SJCRH30 (cell line): ENCODE measurements around the gene COG6. TPM values are rescaled to one million over a fixed set of nuclear protein-coding genes. Genes with fewer than 3 reads are reported as not detected.

Experiments used
- DNase-seq, 2 experiments: peaks; one replicate each; pipeline ENCODE4 v3.0.0-alpha.2; 2015 to 2020
- H3K27ac ChIP-seq: fragments of 250-450 bp; sonication (Bioruptor Pico); 2 replicates; pipeline ENCODE4 v1.5.1; 2020; ENCODE audit warnings: mild to moderate bottlenecking, moderate library complexity
- H3K27me3 ChIP-seq: fragments of 250-450 bp; sonication (Bioruptor Pico); 2 replicates; pipeline ENCODE4 v1.5.1; 2020; ENCODE audit warnings: mild to moderate bottlenecking, moderate library complexity
- H3K36me3 ChIP-seq: fragments of 250-450 bp; sonication (Bioruptor Pico); 2 replicates; pipeline ENCODE4 v1.5.1; 2020; ENCODE audit warnings: mild to moderate bottlenecking, moderate library complexity
- H3K4me1 ChIP-seq: fragments of 250-450 bp; sonication (Bioruptor Pico); 2 replicates; pipeline ENCODE4 v1.5.1; 2020; ENCODE audit warnings: mild to moderate bottlenecking, moderate library complexity
- H3K4me3 ChIP-seq: fragments of 250-450 bp; sonication (Bioruptor Pico); 2 replicates; pipeline ENCODE4 v1.5.1; 2020; ENCODE audit warnings: mild to moderate bottlenecking, moderate library complexity
- H3K9me3 ChIP-seq: fragments of 250-450 bp; sonication (Bioruptor Pico); replicated peaks from 2 replicates; pipeline ENCODE4 v1.5.1; 2020; ENCODE audit warnings: mild to moderate bottlenecking, moderate library complexity
- total RNA-seq: library from RNA; depleted of rRNA; stranded (reverse); fragments of >200 nt; shearing (Covaris generic); gene quantifications from 2 replicates; pipeline ENCODE4 v1.2.3, GENCODE V29; 2014

The COG6 gene
- total RNA-seq, 1 experiment from 2014 or later: 28.2 TPM

- H3K4me3 ChIP-seq: no peak overlapping the region
- peaks cover 10% of the 10 kb centered on the region for H3K36me3 ChIP-seq
- DNase-seq: no peak
- peaks cover 6% of the 10 kb centered on the region for H3K4me1 ChIP-seq
- H3K27me3 ChIP-seq: no peaks in the 10 kb centered on the region
- H3K9me3 ChIP-seq: no peaks in the 10 kb centered on the region
- no peak overlapping the region for H3K27ac ChIP-seq
These were observed 37.4 kb downstream of the COG6 start for GRCh38 chr13:39692660-39693438.

GRCh38 chr13:39699274-39699673, 43.8 kb downstream of the COG6 start:
- DNase-seq: no peak
- H3K9me3 ChIP-seq: no peaks in the 10 kb centered on the region
- no peaks in the 10 kb centered on the region for H3K4me1 ChIP-seq
- no peaks in the 10 kb centered on the region for H3K27me3 ChIP-seq
- H3K4me3 ChIP-seq: no peak overlapping the region
- H3K27ac ChIP-seq: no peak overlapping the region
- peaks cover 6% of the 10 kb centered on the region for H3K36me3 ChIP-seq

GRCh38 chr13:39712626-39713025, 57.2 kb downstream of the COG6 start:
- no peaks in the 10 kb centered on the region for H3K36me3 ChIP-seq
- no peaks in the 10 kb centered on the region for H3K27me3 ChIP-seq
- DNase-seq: no peak
- H3K27ac ChIP-seq: no peak overlapping the region
- H3K4me1 ChIP-seq: no peaks in the 10 kb centered on the region
- H3K9me3 ChIP-seq: no peaks in the 10 kb centered on the region
- no peak overlapping the region for H3K4me3 ChIP-seq

GRCh38 chr13:39729156-39729555, 73.7 kb downstream of the COG6 start:
- no peaks in the 10 kb centered on the region for H3K9me3 ChIP-seq
- no peak overlapping the region for H3K4me3 ChIP-seq
- H3K4me1 ChIP-seq: no peaks in the 10 kb centered on the region; the same call in 1 of the 2 replicates
- peaks cover 33% of the 10 kb centered on the region for H3K36me3 ChIP-seq
- no peak overlapping the region for H3K27ac ChIP-seq
- H3K27me3 ChIP-seq: no peaks in the 10 kb centered on the region
- no peak for DNase-seq

- H3K36me3 ChIP-seq: peaks cover 20% of the 10 kb centered on the region
- H3K4me3 ChIP-seq: no peak overlapping the region
- no peaks in the 10 kb centered on the region for H3K27me3 ChIP-seq
- no peaks in the 10 kb centered on the region; the same call in 1 of the 2 replicates for H3K4me1 ChIP-seq
- H3K9me3 ChIP-seq: no peaks in the 10 kb centered on the region
- no peak for DNase-seq
- H3K27ac ChIP-seq: no peak overlapping the region
These were observed 79.5 kb downstream of the COG6 start for GRCh38 chr13:39734952-39735351.

- no peaks in the 10 kb centered on the region for H3K27me3 ChIP-seq
- H3K9me3 ChIP-seq: peaks cover 9% of the 10 kb centered on the region
These were observed 81.6 kb downstream of the COG6 start for GRCh38 chr13:39737047-39737446.

GRCh38 chr13:39740761-39741160, 85.3 kb downstream of the COG6 start:
- H3K27ac ChIP-seq: no peak overlapping the region
- no peaks in the 10 kb centered on the region for H3K4me1 ChIP-seq
- H3K4me3 ChIP-seq: no peak overlapping the region
- peaks cover 19% of the 10 kb centered on the region; the same call in 1 of the 2 replicates for H3K36me3 ChIP-seq
- H3K9me3 ChIP-seq: peaks cover 22% of the 10 kb centered on the region
- H3K27me3 ChIP-seq: no peaks in the 10 kb centered on the region
- DNase-seq: no peak

More at GRCh38 chr13:39737047-39737446, 81.6 kb downstream of the COG6 start:
- peaks cover 24% of the 10 kb centered on the region for H3K36me3 ChIP-seq
- DNase-seq: no peak
- H3K4me3 ChIP-seq: no peak overlapping the region
- no peak overlapping the region for H3K27ac ChIP-seq
- no peaks in the 10 kb centered on the region for H3K4me1 ChIP-seq

- H3K4me3 ChIP-seq: no peak overlapping the region
- DNase-seq: no peak
- H3K27me3 ChIP-seq: no peaks in the 10 kb centered on the region
- H3K9me3 ChIP-seq: peaks cover 6% of the 10 kb centered on the region; the same call in 1 of the 2 replicates
- no peak overlapping the region for H3K27ac ChIP-seq
- H3K4me1 ChIP-seq: no peaks in the 10 kb centered on the region
- H3K36me3 ChIP-seq: no peaks in the 10 kb centered on the region
These were observed 93.5 kb downstream of the COG6 start for GRCh38 chr13:39748961-39749360.

- H3K4me1 ChIP-seq: no peaks in the 10 kb centered on the region
- no peak overlapping the region for H3K27ac ChIP-seq
- H3K9me3 ChIP-seq: peaks cover 5% of the 10 kb centered on the region; the same call in 1 of the 2 replicates
- no peak for DNase-seq
- no peak overlapping the region for H3K4me3 ChIP-seq
- no peaks in the 10 kb centered on the region for H3K27me3 ChIP-seq
- no peaks in the 10 kb centered on the region for H3K36me3 ChIP-seq
These were observed 94.1 kb downstream of the COG6 start for GRCh38 chr13:39749528-39749927.

GRCh38 chr13:39751805-39752204, 96.3 kb downstream of the COG6 start:
- Histone ChIP-seq H3K36me3 (no peaks in the 10 kb centered on the region), H3K27me3 (no peaks in the 10 kb centered on the region), H3K4me1 (no peaks in the 10 kb centered on the region), H3K27ac (no peak overlapping the region), H3K4me3 (no peak overlapping the region), H3K9me3 (no peaks in the 10 kb centered on the region)
- DNase-seq: no peak

- H3K27me3 ChIP-seq: no peaks in the 10 kb centered on the region
- H3K27ac ChIP-seq: no peak overlapping the region
- H3K4me1 ChIP-seq: peaks cover 3% of the 10 kb centered on the region
- H3K36me3 ChIP-seq: no peaks in the 10 kb centered on the region
- no peak for DNase-seq
- no peaks in the 10 kb centered on the region for H3K9me3 ChIP-seq
- H3K4me3 ChIP-seq: no peak overlapping the region
These were observed 105.1 kb downstream of the COG6 start for GRCh38 chr13:39760521-39760920.

- no peaks in the 10 kb centered on the region for H3K27me3 ChIP-seq
- no peak overlapping the region for H3K4me3 ChIP-seq
- H3K9me3 ChIP-seq: peaks cover 3% of the 10 kb centered on the region; the same call in 1 of the 2 replicates
- H3K36me3 ChIP-seq: no peaks in the 10 kb centered on the region
- DNase-seq: peak; percentile 63 to 82
- H3K27ac ChIP-seq: no peak overlapping the region
- peaks cover 41% of the 10 kb centered on the region for H3K4me1 ChIP-seq
These were observed 110.5 kb downstream of the COG6 start for GRCh38 chr13:39765801-39766463.

GRCh38 chr13:39766464-39767158, 111.1 kb downstream of the COG6 start:
- peaks cover 3% of the 10 kb centered on the region; the same call in 1 of the 2 replicates for H3K9me3 ChIP-seq
- H3K27ac ChIP-seq: no peak overlapping the region
- no peaks in the 10 kb centered on the region for H3K36me3 ChIP-seq
- H3K4me3 ChIP-seq: no peak overlapping the region
- H3K4me1 ChIP-seq: peaks cover 41% of the 10 kb centered on the region
- DNase-seq: no peak
- H3K27me3 ChIP-seq: no peaks in the 10 kb centered on the region

- peak; percentile 92 for DNase-seq
- Histone ChIP-seq H3K9me3 (peaks cover 3% of the 10 kb centered on the region; the same call in 1 of the 2 replicates), H3K27me3 (no peaks in the 10 kb centered on the region), H3K36me3 (no peaks in the 10 kb centered on the region), H3K4me1 (peaks cover 41% of the 10 kb centered on the region), H3K4me3 (no peak overlapping the region), H3K27ac (peak overlapping the region; percentile 25; the same call in 1 of the 2 replicates)
These were observed 112.5 kb downstream of the COG6 start for GRCh38 chr13:39767791-39768517.
